PC-9 (cell line): Measurements from ENCODE around the gene PPP2R1B. TPM values are rescaled to one million over a fixed set of nuclear protein-coding genes. Genes with fewer than 3 reads are reported as not detected.

Source experiments
- BruUV-seq: library from RNA; stranded (reverse); fragments of 400-500 nt; replicated peaks from 2 replicates; lab custom pipeline; 2021; lab: Mats Ljungman, UMichigan
- CTCF ChIA-PET: fragments of 300-600 bp; sonication (Branson Sonifier 250); formaldehyde crosslinking; loops from one replicate; lab custom pipeline; 2022; ENCODE audit warnings: antibody characterized with exemption; lab: Charles Lee
- POLR2A ChIA-PET: fragments of 300-600 bp; sonication (Branson Sonifier 250); formaldehyde crosslinking; loops from one replicate; lab custom pipeline; 2022; ENCODE audit warnings: antibody characterized with exemption; ENCODE audit not compliant: unreplicated experiment; lab: Charles Lee
- DNase-seq, 2 experiments: peaks; one replicate each; pipeline versions ENCODE4 v3.0.0 to v3.0.0-alpha.2; 2015 to 2022; ENCODE audit warnings: mixed read lengths in 1 of 2
- H2AFZ ChIP-seq: fragments of 200-600 bp; sonication (generic); 2 replicates; pipeline ENCODE4 v1.8.1; 2017; ENCODE audit warnings: antibody characterized with exemption
- H3F3A ChIP-seq: fragments of 200-600 bp; sonication (generic); 2 replicates; pipeline ENCODE4 v1.8.1; 2017; ENCODE audit warnings: antibody characterized with exemption, mild to moderate bottlenecking, low read depth; ENCODE audit not compliant: insufficient read depth
- H3K27ac ChIP-seq: fragments of 200-600 bp; sonication (generic); 2 replicates; pipeline ENCODE4 v1.6.1; 2016; ENCODE audit warnings: mixed run types
- H3K27me3 ChIP-seq: fragments of 200-600 bp; sonication (generic); 2 replicates; pipeline ENCODE4 v1.6.1; 2016; ENCODE audit warnings: low read depth, mixed run types; ENCODE audit not compliant: insufficient read depth
- H3K36me3 ChIP-seq: fragments of 200-600 bp; sonication (generic); 2 replicates; pipeline ENCODE4 v1.6.1; 2016; ENCODE audit warnings: low read depth, mixed run types
- H3K4me1 ChIP-seq: fragments of 200-600 bp; sonication (generic); replicated peaks from 2 replicates; pipeline ENCODE4 v1.6.1; 2016; ENCODE audit warnings: mixed run types; ENCODE audit not compliant: insufficient read depth
- H3K4me2 ChIP-seq: fragments of 200-600 bp; sonication (generic); 2 replicates; pipeline ENCODE4 v1.6.1; 2017; ENCODE audit warnings: mixed run types
- H3K4me3 ChIP-seq: fragments of 200-600 bp; sonication (generic); 2 replicates; pipeline ENCODE4 v1.6.1; 2016; ENCODE audit warnings: mixed run types
- H3K79me2 ChIP-seq: fragments of 200-600 bp; sonication (generic); 2 replicates; pipeline ENCODE4 v1.6.1; 2017; ENCODE audit warnings: low read depth, mixed run types
- H3K9me2 ChIP-seq: fragments of 200-600 bp; sonication (generic); 2 replicates; pipeline ENCODE4 v1.8.1; 2017; ENCODE audit warnings: mild to moderate bottlenecking; ENCODE audit not compliant: insufficient read depth
- H3K9me3 ChIP-seq: fragments of 200-600 bp; sonication (generic); 2 replicates; pipeline ENCODE4 v1.8.1; 2016; ENCODE audit warnings: low read depth; ENCODE audit not compliant: insufficient read depth
- H4K20me1 ChIP-seq: fragments of 200-600 bp; sonication (generic); 2 replicates; pipeline ENCODE4 v1.8.1; 2017; ENCODE audit not compliant: insufficient read depth
- EZH2 ChIP-seq: fragments of 200-600 bp; sonication (generic); IDR thresholded peaks from 2 replicates; pipeline ENCODE4 v1.8.0; 2017; ENCODE audit warnings: antibody characterized with exemption, low read depth
- intact Hi-C: fragments of 100-400 bp; cut with micrococcal nuclease; formaldehyde crosslinking; loops from one replicate; pipeline ENCODE4 v1.10.0; 2022; ENCODE audit not compliant: unreplicated experiment
- total RNA-seq: library from RNA; stranded (reverse); gene quantifications from 2 replicates; pipeline ENCODE4 v1.2.3, GENCODE V29; 2021
- TF ChIP-seq, protein P1 (sequence below): fragments of 200-600 bp; sonication (generic); conservative IDR thresholded peaks from 2 replicates; pipeline ENCODE4 v1.6.1; 2017; ENCODE audit warnings: mixed run types, antibody characterized with exemption, mild to moderate bottlenecking, moderate library complexity

The PPP2R1B gene
- total RNA-seq, 1 experiment from 2014 or later, result 36.4 TPM

DNA sequence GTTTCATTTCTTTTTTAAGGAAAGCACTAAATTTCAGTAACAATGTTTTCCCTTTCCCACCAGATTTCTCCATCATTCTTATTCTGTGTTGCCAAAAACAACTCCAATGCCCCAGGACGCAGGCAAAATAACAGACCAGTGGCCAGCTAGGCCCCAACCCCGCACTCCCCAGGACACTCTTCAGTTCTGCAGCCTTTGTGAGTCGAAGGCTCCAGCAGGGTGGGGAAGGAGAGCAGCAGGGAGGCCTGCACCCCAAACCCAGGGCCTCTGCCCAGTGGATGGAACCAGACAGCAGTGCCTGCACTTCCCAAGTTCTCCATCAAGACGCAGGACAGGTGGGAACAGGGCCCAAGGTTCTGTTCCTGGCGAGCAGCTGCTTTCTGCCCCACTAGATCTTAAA is 34.4 kb downstream of the PPP2R1B start:
- intact Hi-C loops, result no loop called here
- ChIA-PET CTCF (interaction anchor here (0.6 kb wide), 1 partner anchor 24 kb away, joined by 7 read pairs; no protein-coding TSS in a partner anchor), POLR2A (no interaction called here)
- H3K9me2 ChIP-seq, result no peaks in the 10 kb centered on the region
- no peak for DNase-seq
- TF ChIP-seq, protein P1, sequence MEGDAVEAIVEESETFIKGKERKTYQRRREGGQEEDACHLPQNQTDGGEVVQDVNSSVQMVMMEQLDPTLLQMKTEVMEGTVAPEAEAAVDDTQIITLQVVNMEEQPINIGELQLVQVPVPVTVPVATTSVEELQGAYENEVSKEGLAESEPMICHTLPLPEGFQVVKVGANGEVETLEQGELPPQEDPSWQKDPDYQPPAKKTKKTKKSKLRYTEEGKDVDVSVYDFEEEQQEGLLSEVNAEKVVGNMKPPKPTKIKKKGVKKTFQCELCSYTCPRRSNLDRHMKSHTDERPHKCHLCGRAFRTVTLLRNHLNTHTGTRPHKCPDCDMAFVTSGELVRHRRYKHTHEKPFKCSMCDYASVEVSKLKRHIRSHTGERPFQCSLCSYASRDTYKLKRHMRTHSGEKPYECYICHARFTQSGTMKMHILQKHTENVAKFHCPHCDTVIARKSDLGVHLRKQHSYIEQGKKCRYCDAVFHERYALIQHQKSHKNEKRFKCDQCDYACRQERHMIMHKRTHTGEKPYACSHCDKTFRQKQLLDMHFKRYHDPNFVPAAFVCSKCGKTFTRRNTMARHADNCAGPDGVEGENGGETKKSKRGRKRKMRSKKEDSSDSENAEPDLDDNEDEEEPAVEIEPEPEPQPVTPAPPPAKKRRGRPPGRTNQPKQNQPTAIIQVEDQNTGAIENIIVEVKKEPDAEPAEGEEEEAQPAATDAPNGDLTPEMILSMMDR, result no peak
- TF ChIP-seq EZH2, result no peak
- H2AFZ ChIP-seq, result no peak overlapping the region
- no peak overlapping the region for H3K27ac ChIP-seq
- no peaks in the 10 kb centered on the region for H3K79me2 ChIP-seq
- peaks cover 27% of the 10 kb centered on the region for H3K4me1 ChIP-seq
- no peaks in the 10 kb centered on the region for H3K36me3 ChIP-seq
- no TSS peak for BruUV-seq
- H3K27me3 ChIP-seq, result no peaks in the 10 kb centered on the region
- no peak overlapping the region for H3K4me3 ChIP-seq
- H3K4me2 ChIP-seq, result no peak overlapping the region
- peaks cover 21% of the 10 kb centered on the region for H3F3A ChIP-seq
- H4K20me1 ChIP-seq, result no peaks in the 10 kb centered on the region
- H3K9me3 ChIP-seq, result no peaks in the 10 kb centered on the region

DNA sequence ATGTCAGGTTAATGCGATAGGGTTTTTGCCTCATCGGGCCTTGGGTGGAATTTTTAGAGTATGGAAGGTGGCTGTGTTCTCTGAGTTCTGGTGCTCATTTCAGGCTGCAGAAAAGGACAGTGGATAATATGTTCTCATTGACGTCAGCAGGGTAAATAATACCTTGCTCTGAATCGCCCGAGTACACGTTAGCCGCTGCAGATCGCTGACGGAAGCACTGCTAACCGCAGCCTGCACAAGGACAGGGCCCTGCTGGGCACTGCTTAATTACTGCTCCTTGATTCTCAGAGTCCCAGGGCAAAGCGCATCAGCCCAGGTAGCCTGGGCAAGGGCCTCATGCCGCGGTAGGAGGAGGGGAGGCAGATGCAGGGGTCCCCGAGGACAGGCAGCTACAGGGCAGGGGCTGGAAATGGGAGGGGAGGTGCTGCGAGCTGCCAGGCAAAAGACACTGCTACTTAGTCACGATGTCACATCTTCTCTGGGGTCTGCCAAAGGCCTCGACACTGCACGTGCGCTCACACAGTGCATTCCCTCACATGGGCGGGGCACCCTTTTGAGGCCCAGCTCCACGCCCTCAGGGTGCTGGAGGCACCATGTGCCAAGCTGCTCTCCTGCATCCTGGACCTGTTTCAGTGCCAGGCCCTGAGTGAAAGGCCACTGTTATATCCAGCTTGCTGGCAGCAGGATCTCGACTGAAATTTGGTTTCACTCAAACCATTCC is 35.2 kb downstream of the PPP2R1B start:
- ChIA-PET POLR2A (no interaction called here), CTCF (no interaction called here)
- Histone ChIP-seq H2AFZ (no peak overlapping the region), H3K9me2 (no peaks in the 10 kb centered on the region), H3F3A (peaks cover 13% of the 10 kb centered on the region), H3K36me3 (no peaks in the 10 kb centered on the region), H3K27ac (no peak overlapping the region), H3K4me1 (peaks cover 19% of the 10 kb centered on the region), H4K20me1 (no peaks in the 10 kb centered on the region), H3K27me3 (no peaks in the 10 kb centered on the region), H3K4me3 (no peak overlapping the region), H3K4me2 (no peak overlapping the region), H3K9me3 (no peaks in the 10 kb centered on the region), H3K79me2 (no peaks in the 10 kb centered on the region)
- TF ChIP-seq, protein P1, result no peak
- no peak for TF ChIP-seq EZH2
- no TSS peak for BruUV-seq
- DNase-seq, result peak in 1 of 2 experiments; percentile 39
- intact Hi-C loops, result no loop called here

DNA sequence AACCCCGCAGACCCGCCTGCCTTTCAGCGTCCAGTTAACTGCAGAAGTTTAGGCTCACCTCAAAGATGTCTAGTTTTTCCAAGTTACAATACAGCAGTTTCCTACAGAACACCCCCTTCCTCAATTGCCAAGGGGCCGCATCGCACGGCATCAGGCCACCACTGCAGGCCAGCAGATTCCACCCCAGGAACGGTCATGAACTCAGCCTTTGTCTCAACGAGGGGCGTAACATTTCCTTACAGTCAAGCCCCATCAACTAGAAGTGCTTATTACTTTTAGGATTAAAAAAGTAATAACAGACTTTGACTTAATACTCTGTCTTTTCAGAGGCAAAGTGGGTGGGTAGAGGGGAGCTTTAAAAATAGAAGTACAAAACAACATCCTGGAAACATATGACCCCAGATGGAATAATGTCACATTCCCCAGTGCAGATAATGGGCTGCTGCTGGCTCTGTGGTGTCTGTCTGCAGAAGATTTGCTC is 36.3 kb downstream of the PPP2R1B start:
- DNase-seq, result peak in 1 of 2 experiments; percentile 16
- TF ChIP-seq, protein P1, result no peak
- TF ChIP-seq EZH2, result no peak
- intact Hi-C loops, result no loop called here
- no TSS peak for BruUV-seq
- H3F3A ChIP-seq, result peaks cover 3% of the 10 kb centered on the region; the same call in 1 of the 2 replicates
- no peaks in the 10 kb centered on the region for H3K9me3 ChIP-seq
- H3K27me3 ChIP-seq, result no peaks in the 10 kb centered on the region
- H2AFZ ChIP-seq, result no peak overlapping the region
- no peaks in the 10 kb centered on the region for H4K20me1 ChIP-seq
- POLR2A ChIA-PET, result interaction anchor here (0.7 kb wide), 1 partner anchor 152 kb away, joined by 3 read pairs; no protein-coding TSS in a partner anchor
- H3K4me3 ChIP-seq, result no peak overlapping the region
- peaks cover 8% of the 10 kb centered on the region for H3K4me1 ChIP-seq
- H3K9me2 ChIP-seq, result no peaks in the 10 kb centered on the region
- CTCF ChIA-PET, result no interaction called here
- H3K79me2 ChIP-seq, result no peaks in the 10 kb centered on the region
- no peak overlapping the region for H3K4me2 ChIP-seq
- 0 out of 2 replicates have a peak, but pooled peaks cover 3% of the 10 kb centered on the region for H3K36me3 ChIP-seq
- peak overlapping the region; percentile 5; the same call in 1 of the 2 replicates for H3K27ac ChIP-seq
